ENCODE data around the gene BIRC2.

Gene BIRC2

GRCh38 chr11:102421261-102421660, 74.2 kb downstream of the BIRC2 start:
- Histone ChIP-seq H3K4me2 (ENCODE audit: low read length) (peak overlapping the region; percentile 27), H3K27ac (ENCODE audit: low read length) (no peak overlapping the region), H3K9me3 (ENCODE audit: insufficient read depth, low read length) (no peaks in the 10 kb centered on the region), H3K36me3 (replicated peaks; ENCODE audit: low read depth, low read length) (peaks cover 4% of the 10 kb centered on the region), H3K4me1 (ENCODE audit: low read length) (peaks cover 27% of the 10 kb centered on the region), H3K4me3 (ENCODE audit: low read length) (no peak overlapping the region), H3K79me2 (ENCODE audit: low read length) (peaks cover 58% of the 10 kb centered on the region), H2AFZ (ENCODE audit: low read depth, low read length) (no peak overlapping the region), H3K9ac (ENCODE audit: low read length) (no peak overlapping the region), H4K20me1 (ENCODE audit: insufficient read depth, low read length) (peaks cover 25% of the 10 kb centered on the region), H3K27me3 (ENCODE audit: low read depth, low read length) (no peaks in the 10 kb centered on the region)
- TF ChIP-seq EZH2phosphoT487 (IDR thresholded peaks at IDR 0.05; ENCODE audit: low read depth) (no peak), CTCF (IDR thresholded peaks at IDR 0.05; ENCODE audit: low read depth, low read length) (no peak)

GRCh38 chr11:102422817-102423712, 76.1 kb downstream of the BIRC2 start:
- H3K4me2 ChIP-seq (ENCODE audit: low read length) = no peak overlapping the region

GRCh38 chr11:102423936-102424335, 76.9 kb downstream of the BIRC2 start:
- Histone ChIP-seq H3K9ac (ENCODE audit: low read length) (no peak overlapping the region), H3K4me3 (ENCODE audit: low read length) (no peak overlapping the region), H3K27ac (ENCODE audit: low read length) (no peak overlapping the region), H3K36me3 (replicated peaks; ENCODE audit: low read depth, low read length) (peaks cover 8% of the 10 kb centered on the region), H4K20me1 (ENCODE audit: insufficient read depth, low read length) (peaks cover 19% of the 10 kb centered on the region), H3K79me2 (ENCODE audit: low read length) (peaks cover 39% of the 10 kb centered on the region), H3K4me1 (ENCODE audit: low read length) (peaks cover 30% of the 10 kb centered on the region), H3K4me2 (ENCODE audit: low read length) (no peak overlapping the region), H3K27me3 (ENCODE audit: low read depth, low read length) (no peaks in the 10 kb centered on the region), H2AFZ (ENCODE audit: low read depth, low read length) (no peak overlapping the region), H3K9me3 (ENCODE audit: insufficient read depth, low read length) (no peaks in the 10 kb centered on the region)
- TF ChIP-seq EZH2phosphoT487 (IDR thresholded peaks at IDR 0.05; ENCODE audit: low read depth) (no peak), CTCF (IDR thresholded peaks at IDR 0.05; ENCODE audit: low read depth, low read length) (no peak)

More at GRCh38 chr11:102422817-102423712, 76.1 kb downstream of the BIRC2 start:
- no peak overlapping the region for H3K9ac ChIP-seq (ENCODE audit: low read length)
- H2AFZ ChIP-seq (ENCODE audit: low read depth, low read length) = no peak overlapping the region
- H3K9me3 ChIP-seq (ENCODE audit: insufficient read depth, low read length) = no peaks in the 10 kb centered on the region
- H4K20me1 ChIP-seq (ENCODE audit: insufficient read depth, low read length) = peaks cover 19% of the 10 kb centered on the region
- H3K79me2 ChIP-seq (ENCODE audit: low read length) = peaks cover 42% of the 10 kb centered on the region
- TF ChIP-seq EZH2phosphoT487 (IDR thresholded peaks at IDR 0.05; ENCODE audit: low read depth) (no peak), CTCF (IDR thresholded peaks at IDR 0.05; ENCODE audit: low read depth, low read length) (no peak)
- no peak overlapping the region for H3K27ac ChIP-seq (ENCODE audit: low read length)
- peaks cover 25% of the 10 kb centered on the region for H3K4me1 ChIP-seq (ENCODE audit: low read length)
- H3K4me3 ChIP-seq (ENCODE audit: low read length) = no peak overlapping the region
- no peaks in the 10 kb centered on the region for H3K27me3 ChIP-seq (ENCODE audit: low read depth, low read length)
- H3K36me3 ChIP-seq (replicated peaks; ENCODE audit: low read depth, low read length) = peaks cover 4% of the 10 kb centered on the region

GRCh38 chr11:102426000-102426399, 79.0 kb downstream of the BIRC2 start:
- Histone ChIP-seq H3K27me3 (ENCODE audit: low read depth, low read length) (no peaks in the 10 kb centered on the region), H4K20me1 (ENCODE audit: insufficient read depth, low read length) (0 out of 2 replicates have a peak, but pooled peaks cover 3% of the 10 kb centered on the region), H3K9me3 (ENCODE audit: insufficient read depth, low read length) (no peaks in the 10 kb centered on the region), H3K4me1 (ENCODE audit: low read length) (peaks cover 38% of the 10 kb centered on the region), H3K4me3 (ENCODE audit: low read length) (no peak overlapping the region), H2AFZ (ENCODE audit: low read depth, low read length) (no peak overlapping the region), H3K36me3 (replicated peaks; ENCODE audit: low read depth, low read length) (peaks cover 7% of the 10 kb centered on the region), H3K27ac (ENCODE audit: low read length) (no peak overlapping the region), H3K4me2 (ENCODE audit: low read length) (no peak overlapping the region), H3K9ac (ENCODE audit: low read length) (no peak overlapping the region), H3K79me2 (ENCODE audit: low read length) (peaks cover 35% of the 10 kb centered on the region)
- no peak for TF ChIP-seq CTCF (IDR thresholded peaks at IDR 0.05; ENCODE audit: low read depth, low read length)
- TF ChIP-seq EZH2phosphoT487 (IDR thresholded peaks at IDR 0.05; ENCODE audit: low read depth) = no peak

Data from OCI-LY3 (cell line).